ENCODE results near the gene ADAP1.
"Not testable (repeated sequence)": the region's sequence is repeated elsewhere in the genome, so short reads cannot be mapped to it uniquely, and the experiment has no call there.

ADAP1 gene, protein sequence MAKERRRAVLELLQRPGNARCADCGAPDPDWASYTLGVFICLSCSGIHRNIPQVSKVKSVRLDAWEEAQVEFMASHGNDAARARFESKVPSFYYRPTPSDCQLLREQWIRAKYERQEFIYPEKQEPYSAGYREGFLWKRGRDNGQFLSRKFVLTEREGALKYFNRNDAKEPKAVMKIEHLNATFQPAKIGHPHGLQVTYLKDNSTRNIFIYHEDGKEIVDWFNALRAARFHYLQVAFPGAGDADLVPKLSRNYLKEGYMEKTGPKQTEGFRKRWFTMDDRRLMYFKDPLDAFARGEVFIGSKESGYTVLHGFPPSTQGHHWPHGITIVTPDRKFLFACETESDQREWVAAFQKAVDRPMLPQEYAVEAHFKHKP
- total RNA-seq: 10.8 to 71.7 (median 24.1) reads per million in 4 experiments

DNA sequence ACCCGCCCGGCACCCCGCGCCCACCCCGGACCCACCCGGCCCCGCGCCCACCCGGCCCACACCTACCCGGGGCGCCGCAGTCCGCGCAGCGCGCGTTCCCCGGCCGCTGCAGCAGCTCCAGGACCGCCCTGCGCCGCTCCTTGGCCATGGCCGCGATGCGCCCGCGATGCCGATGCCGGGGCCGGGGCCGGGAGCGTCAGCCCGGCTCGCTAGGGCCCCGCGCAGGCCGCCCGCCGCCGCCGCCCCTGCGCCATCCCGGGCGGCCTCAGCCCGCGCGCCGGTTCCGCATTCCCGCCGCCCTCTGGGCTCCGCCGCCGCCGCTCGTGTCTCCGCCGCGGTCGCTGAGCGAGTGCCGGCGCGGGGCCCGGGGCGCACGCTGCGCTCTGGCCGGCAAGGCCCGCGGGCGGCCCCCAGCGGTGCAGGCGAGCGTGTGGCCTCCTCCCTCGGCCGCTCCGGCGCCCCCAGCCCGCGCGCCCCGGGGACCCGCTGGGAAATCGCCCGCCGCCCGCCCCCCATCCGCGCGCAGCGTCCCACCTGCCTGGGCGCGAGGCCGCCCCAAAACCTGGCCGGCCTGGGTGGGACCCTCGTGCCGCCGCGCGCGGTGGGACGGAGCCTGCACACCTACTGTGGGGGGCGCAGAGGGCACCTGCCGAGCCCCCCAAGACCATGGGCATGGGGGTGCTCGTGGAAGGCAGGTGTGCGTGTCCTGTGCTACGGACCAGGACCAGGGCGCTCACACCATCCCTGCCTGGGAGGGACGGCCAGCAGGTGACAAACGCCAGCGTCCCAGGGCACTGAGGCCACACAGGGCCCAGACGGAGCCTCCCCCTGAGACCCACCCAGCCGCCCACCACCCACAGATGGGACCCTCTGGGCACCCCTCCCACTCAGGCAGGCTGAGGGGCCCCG lies at the start of gene ADAP1:
Gene ADAP1 (minus strand): TSS at position 351 of the 909 bp plus-strand sequence. CDS start 203 bp downstream, at position 148.
- DNase-seq: no peak

- DNase-seq: not testable (repeated sequence)
Observed at GRCh38 chr7:1002445-1002844, 48.0 kb upstream of the ADAP1 start.

DNA sequence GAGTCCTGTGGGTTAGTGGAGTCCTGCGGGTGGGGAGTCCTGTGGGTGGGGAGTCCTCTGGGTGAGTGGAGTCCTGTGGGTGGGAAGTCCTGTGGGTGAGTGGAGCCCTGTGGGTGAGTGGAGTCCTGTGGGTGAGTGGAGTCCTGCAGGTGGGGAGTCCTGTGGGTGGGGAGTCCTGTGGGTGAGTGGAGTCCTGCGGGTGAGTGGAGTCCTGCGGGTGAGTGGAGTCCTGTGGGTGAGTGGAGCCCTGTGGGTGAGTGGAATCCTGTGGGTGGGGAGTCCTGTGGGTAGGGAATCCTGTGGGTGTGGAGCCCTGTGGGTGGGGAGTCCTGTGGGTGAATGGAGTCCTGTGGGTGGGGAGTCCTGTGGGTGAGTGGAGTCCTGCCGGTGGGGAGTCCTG lies 47.5 kb upstream of the ADAP1 start:
- not testable (repeated sequence) for DNase-seq

DNA sequence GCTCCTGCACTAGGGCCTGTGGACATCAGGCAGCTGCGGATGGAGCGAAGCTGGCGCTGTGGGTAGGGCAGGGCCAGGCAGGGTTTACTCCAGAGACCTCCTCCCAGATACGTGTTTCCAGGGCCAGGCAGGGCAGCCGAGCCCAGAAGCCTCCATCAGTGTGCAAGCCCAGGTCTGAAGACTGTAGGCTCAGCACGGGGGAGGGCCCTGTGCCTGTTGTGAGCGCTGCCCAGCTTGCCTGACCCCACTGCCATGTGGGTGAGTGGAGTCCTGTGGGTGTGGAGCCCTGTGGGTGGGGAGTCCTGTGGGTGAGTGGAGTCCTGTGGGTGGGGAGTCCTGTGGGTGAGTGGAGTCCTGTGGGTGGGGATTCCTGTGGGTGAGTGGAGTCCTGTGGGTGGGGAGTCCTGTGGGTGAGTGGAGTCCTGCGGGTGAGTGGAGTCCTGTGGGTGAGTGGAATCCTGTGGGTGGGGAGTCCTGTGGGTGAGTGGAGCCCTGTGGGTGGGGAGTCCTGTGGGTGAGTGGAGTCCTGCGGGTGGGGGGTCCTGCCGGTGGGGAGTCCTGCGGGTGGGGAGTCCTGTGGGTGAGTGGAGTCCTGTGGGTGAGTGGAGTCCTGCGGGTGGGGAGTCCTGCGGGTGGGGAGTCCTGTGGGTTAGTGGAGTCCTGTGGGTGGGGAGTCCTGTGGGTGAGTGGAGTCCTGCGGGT lies 46.7 kb upstream of the ADAP1 start:
- DNase-seq: not testable (repeated sequence)

DNA sequence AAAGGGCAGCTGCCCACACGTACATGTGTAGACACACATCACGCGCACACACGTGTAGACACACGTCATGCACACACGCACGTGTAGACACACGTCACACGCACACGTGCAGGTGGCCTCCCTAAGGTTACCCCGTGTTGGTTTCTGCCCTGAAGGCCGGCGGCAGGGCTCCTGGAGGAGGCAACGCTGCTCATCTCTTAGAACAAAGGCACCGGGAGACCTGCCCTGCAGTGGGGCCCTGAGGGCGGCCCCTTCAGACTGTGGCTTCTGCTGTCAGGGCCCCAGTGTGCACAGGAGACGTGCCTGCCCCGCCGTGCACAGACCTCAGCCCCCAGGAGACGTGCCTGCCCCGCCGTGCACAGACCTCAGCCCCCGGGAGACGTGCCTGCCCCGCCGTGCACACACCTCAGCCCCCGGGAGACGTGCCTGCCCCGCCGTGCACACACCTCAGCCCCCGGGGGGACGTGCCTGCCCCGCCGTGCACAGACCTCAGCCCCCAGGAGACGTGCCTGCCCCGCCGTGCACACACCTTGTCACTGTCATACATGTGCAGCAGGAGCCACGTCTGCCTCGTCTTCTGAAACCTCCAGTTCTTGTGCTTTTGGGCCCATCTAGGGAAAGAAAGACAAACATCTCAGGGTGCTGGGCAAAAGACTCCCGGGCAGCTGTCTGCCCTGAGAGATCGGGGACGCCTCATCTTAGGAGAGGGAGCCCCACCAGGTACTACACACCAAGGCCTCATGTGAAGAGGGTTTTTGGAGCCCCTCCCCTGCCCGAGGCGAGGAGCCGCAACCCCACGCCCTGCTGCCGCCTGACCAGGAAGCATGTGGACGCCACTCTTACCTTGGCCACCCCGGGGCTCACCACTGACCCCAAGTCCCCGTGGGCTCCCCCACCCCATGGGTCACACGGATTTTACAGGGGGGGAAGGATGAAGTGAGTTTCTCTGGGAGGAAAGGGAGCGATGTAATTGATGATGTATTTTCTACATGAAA lies 45.8 kb upstream of the ADAP1 start:
- no peak for DNase-seq

GRCh38 chr7:999149-999879 lies 44.8 kb upstream of the ADAP1 start:
- DNase-seq: no peak

DNA sequence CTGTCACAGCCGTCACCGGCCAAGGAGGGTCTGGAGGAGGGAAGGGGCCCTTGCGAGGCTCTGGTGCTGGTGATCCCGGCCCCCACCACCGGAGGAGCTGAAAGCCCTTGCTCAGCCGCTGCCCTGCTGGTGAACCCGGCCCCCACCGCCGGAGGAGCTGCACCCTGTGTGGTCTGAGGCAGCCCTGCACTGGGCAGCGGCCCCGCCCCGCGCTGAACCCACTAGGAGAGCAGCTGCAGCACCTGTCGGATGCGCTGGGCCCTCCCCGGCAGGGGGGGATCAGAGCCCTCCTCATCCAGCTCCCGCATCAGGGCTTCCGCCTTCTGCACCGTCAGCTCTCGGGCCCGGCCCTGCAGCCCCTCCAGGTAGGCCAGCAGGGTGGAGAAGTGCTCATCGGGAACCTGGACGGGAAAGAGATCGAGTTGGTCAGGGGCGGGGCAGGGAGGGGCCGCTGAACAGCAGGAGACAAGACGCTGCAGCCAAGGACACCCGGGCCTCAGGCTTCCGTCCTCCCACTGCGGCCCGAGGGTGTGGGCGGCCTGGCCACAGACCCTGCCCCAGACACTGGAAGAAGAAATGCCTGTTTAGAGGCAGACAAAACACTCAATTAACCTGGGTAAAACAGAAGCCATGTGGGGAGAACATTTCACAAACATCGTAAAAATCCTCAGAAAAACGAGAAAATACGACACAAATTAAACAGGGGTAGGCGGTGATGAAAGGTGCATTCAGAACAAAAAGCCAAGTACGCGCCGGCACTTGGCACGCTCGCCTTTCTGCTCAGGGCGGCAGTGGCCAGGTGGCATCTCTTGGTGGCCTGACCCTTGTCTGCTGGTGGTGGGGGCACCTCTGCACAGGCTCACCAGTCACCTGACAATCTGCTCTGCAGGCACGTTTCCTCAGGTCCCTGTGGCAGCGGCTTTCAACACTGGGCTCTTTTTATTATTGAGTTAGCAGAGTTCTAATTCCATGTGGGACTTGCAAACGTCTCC lies 43.2 kb upstream of the ADAP1 start:
- no peak for DNase-seq

GRCh38 chr7:996079-996872 lies 41.8 kb upstream of the ADAP1 start:
- DNase-seq: no peak

DNA sequence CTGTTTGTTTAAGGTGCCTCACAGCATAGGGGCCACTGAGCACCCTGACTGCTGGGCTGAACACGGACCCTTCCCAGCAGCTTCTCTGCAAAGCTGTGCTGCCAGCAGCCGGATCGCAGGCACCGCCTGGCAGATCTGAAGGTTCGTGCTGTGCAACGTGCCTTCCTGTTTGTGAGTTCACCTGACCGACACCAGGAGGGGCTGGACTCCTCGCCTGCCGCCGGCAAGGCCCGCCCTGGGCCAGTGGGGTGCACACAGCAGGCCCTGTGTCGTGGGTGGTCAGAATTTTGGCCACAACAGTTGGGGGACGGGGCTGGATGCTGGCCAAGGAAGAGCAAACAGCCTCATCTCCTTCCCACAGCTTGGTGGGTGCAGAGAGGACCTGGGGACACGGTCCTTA lies 41.1 kb upstream of the ADAP1 start:
- no peak for DNase-seq

GRCh38 chr7:994592-995308 lies 40.3 kb upstream of the ADAP1 start:
- no peak for DNase-seq

GRCh38 chr7:992709-993607 lies 38.5 kb upstream of the ADAP1 start:
- DNase-seq: peak; percentile 85

DNA sequence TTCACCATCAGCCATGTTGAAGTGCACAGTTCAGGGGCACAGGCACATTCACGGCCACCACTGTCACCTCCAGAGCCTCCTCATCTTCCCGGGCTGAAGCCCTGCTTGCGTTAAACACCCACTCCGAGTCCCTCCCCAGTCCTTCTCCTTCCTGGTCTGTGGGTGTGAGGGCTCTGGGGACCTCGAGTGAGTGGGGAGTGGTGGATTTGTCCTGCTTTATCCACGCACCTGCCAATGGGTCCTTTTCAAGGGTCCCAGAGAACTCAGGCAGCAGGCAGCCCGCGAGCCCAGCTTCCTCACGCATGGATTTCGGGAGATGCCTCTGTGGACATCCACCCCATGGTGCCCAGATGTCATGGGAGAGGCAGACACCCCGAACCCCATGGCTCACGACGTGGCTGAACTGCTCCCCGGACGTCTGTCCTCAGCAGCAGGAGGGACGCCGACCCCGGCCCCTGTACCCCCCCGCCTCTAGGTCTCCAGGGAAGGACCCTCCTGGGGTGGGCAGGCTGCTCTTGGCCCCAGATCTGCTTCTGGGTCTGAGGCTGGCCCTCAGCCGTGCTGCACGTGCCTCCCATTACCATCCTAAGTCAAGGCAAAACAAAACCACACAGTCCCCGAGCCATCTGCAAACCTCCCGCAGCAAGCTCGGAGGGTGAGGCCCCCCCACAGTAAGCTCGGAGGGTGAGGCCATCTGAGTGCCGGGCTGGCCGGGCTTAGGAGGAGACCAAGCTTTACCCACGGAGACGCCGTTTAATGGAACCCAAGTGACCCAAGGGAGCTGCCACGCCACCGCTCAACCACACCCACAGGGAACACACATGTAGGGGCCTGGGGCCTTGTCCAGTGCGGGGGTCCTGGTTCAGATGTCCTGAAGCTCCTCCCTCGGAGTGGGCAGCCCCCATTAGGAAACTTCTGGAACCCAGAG lies 37.5 kb upstream of the ADAP1 start:
- no peak for DNase-seq

GRCh38 chr7:990933-991728 lies 36.7 kb upstream of the ADAP1 start:
- DNase-seq: no peak

DNA sequence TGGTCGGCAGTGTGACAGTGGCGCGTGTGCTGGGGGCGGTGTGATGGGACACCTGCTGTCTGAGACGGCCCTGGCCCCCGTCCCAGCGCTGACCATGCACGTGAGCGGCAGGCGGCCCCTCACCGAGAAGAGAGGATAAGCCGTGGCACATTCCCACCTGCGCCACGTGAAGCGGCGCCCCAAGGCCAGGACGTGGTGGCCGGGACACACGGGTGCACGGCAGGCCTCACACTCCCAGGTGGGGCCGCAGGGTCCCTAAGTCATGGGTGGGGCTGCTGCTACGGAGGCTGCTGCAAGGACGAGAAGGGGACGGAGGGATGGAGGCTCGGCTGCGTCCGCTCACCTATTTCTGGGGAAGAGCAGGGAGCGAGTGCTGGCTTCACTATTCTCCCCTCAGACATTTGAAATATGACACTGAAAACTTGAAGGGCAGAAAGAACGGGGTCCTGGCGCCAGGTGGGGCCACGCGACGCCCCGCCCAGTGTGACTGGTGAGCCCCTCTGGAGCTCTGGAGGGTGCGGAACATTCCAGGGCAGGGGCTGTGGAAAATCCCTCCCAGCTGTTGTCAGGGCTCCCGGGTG lies 36.0 kb upstream of the ADAP1 start:
- DNase-seq: no peak

Data from effector CD8-positive, alpha-beta T cell (primary cell).